GM19395 (cell line): ENCODE data around the gene RIN2.

Experiments
- ATAC-seq: cut with Tn5 transposase; IDR thresholded peaks from one replicate; pipeline ENCODE4 v1.9.1; 2021; ENCODE audit warnings: mild to moderate bottlenecking, moderate library complexity; ENCODE audit not compliant: unreplicated experiment

The RIN2 gene

GRCh38 chr20:19758133-19758500, at the start of gene RIN2:
Gene RIN2 (plus strand): TSS chr20:19758258. CDS start chr20:19889602, 131,344 bp downstream.
- no peak for ATAC-seq

GRCh38 chr20:19709635-19710335, 48.3 kb upstream of the RIN2 start:
- no peak for ATAC-seq

GRCh38 chr20:19710336-19711120, 47.5 kb upstream of the RIN2 start:
- no peak for ATAC-seq

GRCh38 chr20:19711126-19711525, 46.9 kb upstream of the RIN2 start:
- no peak for ATAC-seq

- ATAC-seq = no peak
These were observed 45.3 kb upstream of the RIN2 start for GRCh38 chr20:19712721-19713260.

GRCh38 chr20:19713822-19714578, 44.1 kb upstream of the RIN2 start:
- no peak for ATAC-seq

- ATAC-seq = no peak
These were observed 43.5 kb upstream of the RIN2 start for GRCh38 chr20:19714579-19714840.

GRCh38 chr20:19715986-19716385, 42.1 kb upstream of the RIN2 start:
- no peak for ATAC-seq

- no peak for ATAC-seq
These were observed 39.2 kb upstream of the RIN2 start for GRCh38 chr20:19718880-19719279.

- no peak for ATAC-seq
These were observed 37.1 kb upstream of the RIN2 start for GRCh38 chr20:19720991-19721390.

GRCh38 chr20:19723051-19723450, 35.0 kb upstream of the RIN2 start:
- ATAC-seq = no peak

GRCh38 chr20:19723813-19724430, 34.1 kb upstream of the RIN2 start:
- no peak for ATAC-seq

- no peak for ATAC-seq
These were observed 32.7 kb upstream of the RIN2 start for GRCh38 chr20:19725373-19725772.

- no peak for ATAC-seq
These were observed 32.1 kb upstream of the RIN2 start for GRCh38 chr20:19725814-19726525.

GRCh38 chr20:19727251-19727847, 30.7 kb upstream of the RIN2 start:
- ATAC-seq = no peak

- no peak for ATAC-seq
These were observed 28.4 kb upstream of the RIN2 start for GRCh38 chr20:19729672-19730071.

- ATAC-seq = no peak
These were observed 27.4 kb upstream of the RIN2 start for GRCh38 chr20:19730706-19731105.

GRCh38 chr20:19734811-19735210, 23.2 kb upstream of the RIN2 start:
- no peak for ATAC-seq

GRCh38 chr20:19735446-19735845, 22.6 kb upstream of the RIN2 start:
- no peak for ATAC-seq

- no peak for ATAC-seq
These were observed 21.0 kb upstream of the RIN2 start for GRCh38 chr20:19737025-19737424.
